HG02884 (cell line): Measurements from ENCODE around the gene CCDC122.

Experiments used
- ATAC-seq: cut with Tn5 transposase; IDR thresholded peaks from one replicate; pipeline ENCODE4 v1.9.1; 2021; ENCODE audit warnings: mild to moderate bottlenecking, moderate library complexity; ENCODE audit not compliant: unreplicated experiment

Gene CCDC122

DNA sequence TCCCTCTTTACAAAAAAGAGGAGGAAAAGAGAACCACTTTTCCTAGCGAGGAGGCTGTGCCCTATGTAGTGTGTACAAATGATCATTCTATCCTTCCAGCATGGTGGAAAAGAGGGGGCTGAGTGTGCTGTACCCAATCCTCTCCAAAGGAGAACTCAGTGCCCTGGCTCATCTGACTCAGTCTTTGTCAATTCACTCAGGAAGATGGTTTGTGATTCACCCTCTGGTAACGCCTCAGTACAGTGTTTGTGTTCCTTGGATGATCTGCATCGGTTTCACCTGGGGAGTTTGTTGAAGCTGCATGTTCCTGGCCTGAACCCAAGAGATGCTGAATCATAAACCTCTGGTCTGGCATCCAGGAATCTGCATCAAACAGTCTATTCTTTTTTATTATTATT, 74.5 kb downstream of the CCDC122 start:
- no peak for ATAC-seq

- ATAC-seq = no peak
Observed at GRCh38 chr13:43804461-43805070, 75.0 kb downstream of the CCDC122 start.

GRCh38 chr13:43802511-43802910, 77.0 kb downstream of the CCDC122 start:
- ATAC-seq = no peak

DNA sequence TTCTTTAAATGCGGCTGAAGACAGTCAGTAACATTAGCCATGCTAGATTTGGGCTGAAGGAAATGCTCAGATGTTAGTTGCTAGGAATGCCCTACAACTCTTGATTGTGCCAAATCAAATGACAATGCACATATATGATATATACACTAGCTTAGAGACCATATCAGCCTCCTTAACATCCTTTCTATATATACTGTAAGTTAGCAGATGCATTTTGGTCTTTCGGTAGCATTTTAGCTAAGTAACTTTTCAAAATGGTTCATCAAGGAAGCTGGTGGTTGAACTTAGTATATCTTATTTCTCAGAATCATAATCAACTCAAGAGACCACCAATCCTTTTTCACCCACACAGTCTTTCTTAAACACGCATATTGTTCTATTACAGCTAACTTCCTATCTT, 78.7 kb downstream of the CCDC122 start:
- ATAC-seq = no peak

DNA sequence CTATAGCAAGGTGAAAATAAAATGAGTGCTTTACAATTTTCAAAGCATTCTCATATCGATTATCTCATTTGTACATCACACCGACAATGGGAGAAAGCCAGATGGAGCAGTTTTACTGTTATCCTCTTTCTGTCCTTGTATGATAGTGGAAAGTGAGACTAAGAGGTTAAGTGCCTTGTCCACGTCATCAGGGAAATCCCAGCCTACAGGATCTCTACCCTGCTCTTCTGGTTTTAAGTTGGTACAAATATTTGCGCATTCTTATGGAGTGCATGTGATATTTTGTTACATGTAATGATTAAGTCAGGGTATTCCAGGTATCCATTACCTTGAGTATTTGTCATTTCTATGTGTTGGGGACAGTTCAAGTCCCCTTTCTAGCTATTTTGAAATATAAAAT, 80.3 kb downstream of the CCDC122 start:
- no peak for ATAC-seq

- ATAC-seq = no peak
Observed at GRCh38 chr13:43797869-43798268, 81.7 kb downstream of the CCDC122 start.

GRCh38 chr13:43797159-43797558, 82.4 kb downstream of the CCDC122 start:
- ATAC-seq = no peak

GRCh38 chr13:43794416-43794815, 85.1 kb downstream of the CCDC122 start:
- no peak for ATAC-seq

- no peak for ATAC-seq
Observed at GRCh38 chr13:43792076-43792881, 87.3 kb downstream of the CCDC122 start.

- no peak for ATAC-seq
Observed at GRCh38 chr13:43787997-43788396, 91.5 kb downstream of the CCDC122 start.

GRCh38 chr13:43787518-43787891, 92.0 kb downstream of the CCDC122 start:
- no peak for ATAC-seq

DNA sequence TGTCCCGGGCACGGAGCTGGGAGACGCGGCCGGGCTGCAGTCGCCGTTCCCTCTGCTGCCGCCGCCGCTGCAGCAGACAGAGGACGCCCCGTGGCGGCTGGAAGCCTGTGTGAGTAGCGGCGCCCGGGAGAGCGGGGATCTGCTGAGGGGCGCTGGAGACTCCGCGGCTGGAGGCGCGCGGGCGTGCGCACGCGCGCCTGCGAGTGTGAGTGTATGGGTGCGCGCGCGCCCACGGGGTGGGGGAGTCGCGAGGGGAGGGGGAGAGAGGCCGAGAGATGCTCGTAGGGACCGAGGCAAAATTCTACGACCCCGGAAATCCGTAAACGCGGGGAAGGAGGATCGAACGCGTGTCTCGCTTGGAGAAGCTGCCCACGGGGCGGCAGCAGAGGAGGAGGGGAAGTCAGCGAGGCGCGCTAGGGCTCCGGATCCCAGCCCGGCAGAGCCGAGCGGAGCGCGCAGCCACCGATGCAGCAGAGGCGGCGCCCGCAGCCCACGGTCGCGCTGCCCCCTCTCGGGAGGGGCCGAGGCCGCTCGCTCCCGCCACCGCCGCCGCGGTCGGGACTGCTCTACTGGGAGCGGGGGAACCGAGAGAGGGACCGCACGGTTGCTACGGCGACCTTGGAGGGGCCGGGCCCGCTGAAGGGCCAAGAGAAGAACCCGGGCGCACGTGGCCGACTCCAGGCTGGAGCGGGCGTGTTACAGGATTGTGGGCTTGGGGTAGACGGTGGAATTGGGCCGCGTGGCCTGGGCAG, 92.6 kb downstream of the CCDC122 start, which contains the start of gene ENOX1:
ENOX1 (minus strand) TSS at position 207 of the 752 bp plus-strand sequence.
- ATAC-seq = no peak

- ATAC-seq = no peak
Observed at GRCh38 chr13:43786472-43786765, 93.1 kb downstream of the CCDC122 start.
